Right renal cortex interstitium (tissue), 3 donors: ENCODE data around the gene UBE2J1. TPM values are rescaled to one million over a fixed set of nuclear protein-coding genes. Genes with fewer than 3 reads are reported as not detected.

Experiments used
- DNase-seq, 3 donors: peaks; one replicate each; pipeline ENCODE4 v3.0.0-alpha.2; 2013; ENCODE audit warnings: low read depth in 3 of 3, low spot score in 2 of 3
- polyA plus RNA-seq, 3 donors: library from polyadenylated mRNA; unstranded; fragments of 120-200 nt; gene quantifications; one replicate each; pipeline ENCODE4 v1.2.1, GENCODE V29; 2013; ENCODE audit not compliant: insufficient read length in 3 of 3

Gene UBE2J1
- polyA plus RNA-seq, 3 donors = 56.2 to 63.4 (median 58.5) TPM

DNA sequence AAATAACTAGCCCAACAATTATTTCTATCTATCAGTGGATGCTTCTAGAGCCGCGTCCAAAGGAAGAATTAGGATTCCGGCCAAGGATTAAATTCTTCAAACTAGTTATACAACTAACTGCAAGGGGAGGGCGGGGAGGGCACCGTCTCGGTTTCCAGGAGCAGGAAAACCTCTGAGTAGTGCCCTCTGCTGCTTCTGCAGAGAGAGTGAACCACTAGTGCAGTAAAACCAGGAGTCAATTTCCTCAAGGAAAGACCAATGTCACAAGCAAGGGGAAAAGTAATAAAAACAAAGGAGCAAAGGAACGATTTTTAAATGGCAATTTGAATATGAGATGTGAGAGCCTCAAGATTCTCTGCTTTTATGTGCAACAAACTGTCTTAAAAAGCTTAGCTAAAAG lies 16.5 kb upstream of the UBE2J1 start:
- DNase-seq = no peak

DNA sequence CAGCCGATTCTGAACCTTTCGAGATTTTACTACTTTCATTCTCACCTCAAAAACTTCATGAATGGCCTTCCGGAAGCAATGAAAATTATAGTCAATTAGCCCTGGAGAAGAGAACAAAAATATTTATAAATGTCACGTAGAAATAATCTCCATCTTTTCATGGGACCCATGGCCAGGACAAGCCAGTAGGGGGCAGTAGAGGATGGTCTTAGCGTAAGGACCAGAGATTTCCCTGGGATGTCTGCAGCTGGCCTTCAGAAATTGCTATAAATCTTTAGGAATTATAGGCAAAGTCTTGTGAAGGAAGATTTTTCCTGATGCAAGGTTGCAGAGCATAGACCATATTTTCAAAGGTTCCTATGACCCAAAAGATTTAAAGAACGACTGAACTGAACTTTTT lies 15.6 kb upstream of the UBE2J1 start:
- peak in 1 of 3 donors; percentile 54 for DNase-seq

DNA sequence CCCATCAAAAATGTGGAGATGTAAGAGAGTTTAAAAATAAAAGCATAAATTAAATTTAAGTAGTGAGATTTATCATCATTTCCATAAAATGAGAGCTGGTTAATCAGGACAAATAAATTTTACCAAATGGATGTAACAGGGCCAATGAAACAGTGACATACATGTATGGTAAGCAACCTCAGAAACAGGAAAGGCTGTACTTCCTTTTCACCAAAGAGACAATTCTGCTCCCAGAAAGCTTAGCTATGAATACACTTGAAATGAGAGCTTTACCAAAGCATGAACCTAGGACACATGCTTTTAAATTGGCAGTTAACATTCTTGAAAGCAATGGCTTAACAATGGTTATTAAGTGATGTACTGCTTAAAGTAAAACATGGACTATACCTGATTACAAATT lies 12.1 kb upstream of the UBE2J1 start:
- no peak for DNase-seq

DNA sequence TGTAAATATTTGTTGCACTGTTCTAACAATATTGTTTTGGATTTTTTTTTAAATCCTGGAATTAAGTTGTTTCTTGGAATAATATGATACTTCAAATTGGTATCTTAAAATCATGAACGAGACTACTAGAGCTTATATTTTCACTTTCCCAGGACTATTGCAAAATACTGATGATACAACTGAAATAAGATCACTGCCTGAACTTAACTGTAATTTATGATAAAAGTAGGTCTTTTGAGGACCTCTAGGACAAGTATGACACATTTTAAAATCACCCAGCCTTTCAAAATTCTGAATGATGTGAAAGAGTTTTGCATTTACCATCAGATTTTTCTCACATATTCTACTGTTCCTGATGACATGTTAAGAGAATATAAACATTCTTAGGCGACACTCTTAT lies 8.6 kb upstream of the UBE2J1 start:
- DNase-seq = no peak

DNA sequence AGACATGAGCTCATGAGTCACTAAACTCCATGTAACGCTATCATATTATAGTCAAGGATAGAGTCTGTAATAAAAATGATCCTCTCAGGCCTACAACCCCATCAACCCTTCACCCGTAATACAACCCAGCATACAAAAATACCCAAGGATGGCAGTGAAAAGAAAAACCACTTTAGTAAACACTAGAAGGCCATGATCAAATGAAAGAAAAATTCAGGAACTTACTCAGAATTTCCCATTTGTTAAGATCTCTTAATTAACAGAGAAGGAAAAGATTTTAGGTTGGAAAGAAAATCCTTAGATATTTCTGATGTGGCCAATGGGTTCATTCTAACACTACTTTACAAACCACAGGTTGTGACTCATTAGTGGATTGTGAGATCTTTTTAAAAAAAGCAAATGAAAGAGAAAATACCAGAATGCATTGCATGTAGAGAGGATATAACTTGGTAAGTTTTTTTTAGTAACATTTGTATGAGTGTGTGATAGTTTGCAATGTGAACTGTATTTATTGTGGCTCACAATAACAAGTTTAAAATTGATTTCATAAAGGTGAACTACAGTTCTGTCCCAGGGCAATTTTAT lies 8.0 kb upstream of the UBE2J1 start:
- no peak for DNase-seq

DNA sequence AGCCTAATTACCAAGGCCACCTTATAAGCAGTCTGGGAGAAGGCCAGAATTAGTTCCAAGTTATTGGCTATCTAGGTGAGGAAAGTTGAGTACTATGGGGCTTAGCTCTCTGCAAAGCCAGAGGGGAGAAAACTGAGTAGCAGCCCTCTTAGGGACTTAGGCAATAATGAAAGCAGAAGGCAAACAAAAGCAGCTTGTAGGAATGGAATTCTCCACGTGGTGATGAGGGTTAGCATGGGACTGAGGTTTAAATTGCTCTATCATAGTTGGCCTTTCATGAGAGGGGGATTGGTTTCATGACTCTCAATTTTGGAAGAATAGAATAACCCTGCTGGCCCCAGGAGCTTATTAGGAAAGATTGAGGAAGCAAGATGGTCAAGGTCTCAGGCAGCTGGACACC lies 7.0 kb upstream of the UBE2J1 start:
- no peak for DNase-seq

DNA sequence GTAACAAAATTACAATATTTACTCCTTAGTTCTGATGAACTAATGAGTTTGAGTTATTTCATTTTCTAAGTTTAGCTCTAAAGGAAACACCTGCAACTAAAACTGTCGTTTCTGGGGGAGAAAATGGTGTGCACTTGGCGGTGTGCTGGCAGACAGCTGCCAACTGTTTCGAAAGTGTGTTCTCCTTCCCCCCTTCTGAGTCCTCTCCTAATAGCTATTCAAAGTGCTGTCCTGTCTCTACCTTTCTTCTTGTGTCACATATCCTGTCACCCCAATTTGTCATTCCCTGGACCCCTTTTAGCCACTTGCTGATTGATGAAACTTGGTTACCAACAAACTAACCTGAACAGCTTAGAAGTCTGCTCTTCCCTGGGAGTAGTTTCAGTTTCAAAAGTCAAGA lies 4.9 kb upstream of the UBE2J1 start:
- no peak for DNase-seq

DNA sequence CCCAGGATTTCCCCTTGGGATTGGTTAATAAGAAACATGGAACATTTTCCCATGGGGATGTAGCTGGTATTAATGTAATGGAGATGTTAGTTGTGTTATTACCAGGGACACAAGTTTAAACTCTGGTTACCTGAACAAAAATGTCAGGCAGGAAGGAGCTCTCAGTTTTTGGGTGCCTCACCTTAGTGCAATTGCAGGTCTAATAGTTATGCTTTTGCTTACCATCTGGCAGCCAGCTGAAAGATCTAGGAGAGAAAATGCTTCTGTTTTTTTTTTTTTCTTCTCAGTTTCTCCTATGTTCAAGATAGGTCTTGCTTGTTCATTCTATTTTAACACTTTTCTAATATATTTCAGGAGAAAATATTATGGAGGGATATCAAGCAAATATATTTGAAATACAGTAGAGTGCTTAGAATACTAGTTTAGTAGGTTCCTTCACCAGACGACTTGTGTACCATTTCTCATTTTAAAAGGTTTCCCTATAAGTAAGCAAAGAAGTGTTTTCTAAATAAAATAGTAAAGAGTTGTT lies 4.2 kb upstream of the UBE2J1 start:
- DNase-seq = no peak

DNA sequence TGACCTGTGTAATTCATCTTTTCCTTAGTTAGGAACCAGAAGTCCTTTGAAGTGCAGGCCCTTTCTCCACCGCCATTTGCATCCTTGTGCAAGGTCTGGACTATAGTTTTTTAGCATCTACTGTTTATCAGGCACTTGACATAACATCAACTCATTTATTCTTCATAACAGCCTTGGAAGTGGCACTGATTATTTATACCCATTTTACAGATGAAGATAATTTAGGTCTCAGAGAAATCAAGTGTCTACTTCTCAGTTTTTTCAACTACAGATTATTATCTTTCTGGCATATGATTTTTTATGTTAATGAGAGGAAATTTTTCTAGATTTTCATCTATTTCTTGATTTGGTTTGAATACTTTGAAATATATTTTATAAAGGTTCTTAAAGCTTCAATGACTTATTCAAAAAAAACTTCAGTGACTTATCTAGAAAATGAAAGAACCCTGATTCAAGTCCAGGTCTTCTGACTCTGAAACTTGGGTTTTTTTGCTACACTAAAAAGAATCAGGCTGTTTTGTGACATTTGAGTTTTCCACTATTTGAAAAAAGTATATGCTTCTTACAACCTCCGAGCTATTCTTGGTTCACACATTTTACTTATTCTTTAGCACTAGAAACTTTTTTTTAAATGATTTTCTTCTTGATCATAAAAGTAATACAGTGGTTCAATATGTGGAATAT lies 3.1 kb upstream of the UBE2J1 start:
- DNase-seq = no peak

DNA sequence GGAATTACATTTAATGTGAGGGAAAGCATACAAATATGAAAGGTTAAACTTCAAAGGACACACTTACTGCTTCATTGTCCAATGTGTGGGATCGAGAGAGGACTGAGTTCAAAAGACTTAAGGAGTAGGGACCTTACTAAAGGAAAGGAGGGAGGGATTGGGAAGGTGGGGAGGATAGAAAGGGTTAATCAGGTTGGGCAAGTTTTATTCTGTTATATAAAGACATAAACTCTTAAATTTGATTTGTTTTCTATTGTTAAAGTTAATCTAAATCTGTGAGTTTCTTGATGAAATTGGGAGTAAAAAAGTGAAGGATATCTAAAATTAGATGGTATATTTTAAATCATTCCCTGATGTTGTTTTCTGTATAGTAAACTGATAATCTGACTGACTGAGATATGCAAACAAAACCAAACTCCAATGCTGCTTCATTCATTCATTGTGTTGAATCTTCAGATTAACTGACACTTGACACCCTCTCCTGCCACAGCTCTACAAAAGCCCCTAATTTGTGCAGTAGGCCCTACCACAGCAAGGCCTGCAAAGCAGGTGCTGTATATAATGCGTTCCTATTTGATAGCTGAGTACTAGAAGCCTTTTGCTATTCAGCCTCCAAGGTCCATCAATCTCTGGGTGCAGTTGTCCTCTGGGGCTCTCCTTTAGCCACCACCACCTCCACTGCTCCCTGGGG lies 1.3 kb upstream of the UBE2J1 start:
- no peak for DNase-seq

DNA sequence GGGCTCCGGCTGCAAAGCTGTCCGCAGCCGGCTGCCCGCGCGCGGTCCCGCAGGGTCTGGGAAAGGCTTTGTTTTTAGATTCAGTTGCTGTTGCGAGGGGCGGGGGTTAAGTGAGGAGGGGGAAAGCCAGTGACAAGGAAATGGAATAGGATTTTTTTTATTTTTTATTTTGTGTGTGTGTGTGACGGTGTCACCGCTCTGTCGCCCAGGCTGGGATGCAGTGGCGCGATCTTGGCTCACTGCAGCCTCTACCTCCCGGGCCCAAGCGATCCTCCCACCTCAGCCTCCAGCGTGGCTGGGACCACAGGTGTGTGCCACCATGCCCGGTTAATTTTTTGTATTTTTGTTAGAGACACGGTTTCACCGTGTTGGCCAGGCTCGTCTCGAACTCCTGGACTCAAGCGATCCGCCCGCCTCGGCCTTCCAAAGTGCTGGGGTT lies 615 bp upstream of the UBE2J1 start:
- peak in 1 of 3 donors; percentile 50 for DNase-seq

DNA sequence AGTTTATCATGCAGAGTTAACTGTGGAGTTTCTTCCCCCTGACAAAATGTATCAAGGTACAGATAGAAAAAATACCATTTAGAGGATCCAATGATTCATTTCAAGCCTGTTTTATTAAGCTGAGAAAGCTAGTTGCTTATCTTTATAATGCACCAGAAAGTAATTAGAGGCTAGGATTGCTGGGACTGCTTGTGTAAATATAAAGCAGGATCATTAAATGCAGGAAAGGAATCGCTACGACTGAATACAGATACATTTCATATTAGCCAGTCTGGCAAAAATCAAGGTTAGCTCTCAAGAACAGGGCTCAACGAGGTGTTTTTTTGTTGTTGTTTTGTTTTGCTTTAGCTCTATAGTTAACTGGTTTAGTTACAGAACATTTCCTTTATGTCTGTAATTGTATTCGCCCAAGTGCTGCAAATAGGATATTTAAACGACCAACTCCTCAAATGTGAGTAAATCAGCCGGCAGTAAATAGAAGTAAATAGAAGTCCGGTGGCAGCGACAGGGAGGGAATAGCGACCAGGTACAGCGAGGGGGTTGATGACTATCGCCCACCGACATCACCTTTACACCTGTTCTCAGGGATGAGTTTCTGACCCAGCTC lies 748 bp downstream of the UBE2J1 start:
- DNase-seq = no peak

DNA sequence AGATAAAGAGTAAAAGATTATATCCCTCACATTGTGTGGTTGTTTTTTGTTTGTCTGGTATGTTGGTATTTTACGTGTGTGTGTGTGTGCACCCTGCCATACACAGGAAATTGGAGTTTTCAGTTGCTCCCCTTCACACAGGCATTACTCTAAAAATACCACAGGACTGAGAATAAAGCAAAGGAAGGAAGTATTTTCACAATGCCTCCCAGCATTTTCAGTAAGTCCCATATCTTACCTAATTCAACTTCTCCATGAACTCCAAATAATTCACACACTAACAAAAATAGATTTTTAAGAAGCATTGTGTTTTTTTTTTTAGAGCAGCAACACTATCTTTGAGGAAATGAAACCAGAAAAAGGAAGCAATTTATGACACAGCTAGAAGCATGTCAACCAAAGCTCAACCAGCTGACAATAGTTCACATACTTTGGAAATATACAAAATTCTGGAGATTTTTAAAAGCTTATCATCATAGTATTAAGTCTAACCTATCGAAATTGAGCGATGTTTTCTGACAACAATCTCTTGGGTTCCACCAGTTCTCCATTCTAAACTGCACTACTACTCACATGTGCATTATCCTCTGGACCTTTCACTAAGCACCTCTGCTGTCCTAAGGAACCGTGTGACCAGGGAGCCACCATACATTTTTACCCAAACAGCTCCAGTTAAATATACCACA lies 2.1 kb downstream of the UBE2J1 start:
- DNase-seq = no peak

DNA sequence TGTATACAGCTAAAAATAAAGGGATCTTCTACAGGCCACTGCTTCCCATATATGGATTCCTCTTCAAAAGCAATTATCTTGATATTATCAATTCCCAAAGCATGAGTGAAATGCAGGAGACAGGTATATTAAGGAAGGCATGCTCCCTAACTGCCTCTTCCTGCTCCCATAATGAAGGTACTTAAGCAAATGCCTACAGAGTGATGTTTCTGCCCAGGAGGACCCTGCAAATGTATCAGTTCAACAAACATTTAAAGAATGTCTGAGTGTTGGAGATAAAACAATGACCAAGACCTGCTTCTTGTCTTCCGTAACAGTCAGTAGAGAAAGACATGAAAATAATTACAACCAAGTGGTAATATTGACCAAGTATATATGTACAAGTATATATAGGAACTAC lies 4.2 kb downstream of the UBE2J1 start:
- DNase-seq = no peak

DNA sequence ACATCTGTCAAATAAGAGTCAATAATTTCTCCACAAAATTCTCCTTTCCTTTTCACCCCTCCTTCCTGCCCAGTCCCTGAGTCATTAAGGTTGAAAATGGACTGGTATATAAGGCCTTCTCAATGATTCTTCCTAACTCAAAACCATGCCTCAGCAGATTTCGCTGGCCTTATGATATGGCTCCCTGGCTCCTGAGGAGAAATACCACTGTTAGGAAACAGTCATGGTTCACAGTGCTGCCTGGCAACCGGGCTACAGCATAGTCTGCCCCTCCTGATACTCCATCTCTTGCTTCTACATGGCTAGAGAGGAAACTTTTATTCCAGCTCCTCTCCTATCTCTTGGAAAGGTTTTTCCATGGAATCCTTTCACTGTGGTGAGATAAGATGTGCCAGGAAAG lies 4.7 kb downstream of the UBE2J1 start:
- DNase-seq = no peak

DNA sequence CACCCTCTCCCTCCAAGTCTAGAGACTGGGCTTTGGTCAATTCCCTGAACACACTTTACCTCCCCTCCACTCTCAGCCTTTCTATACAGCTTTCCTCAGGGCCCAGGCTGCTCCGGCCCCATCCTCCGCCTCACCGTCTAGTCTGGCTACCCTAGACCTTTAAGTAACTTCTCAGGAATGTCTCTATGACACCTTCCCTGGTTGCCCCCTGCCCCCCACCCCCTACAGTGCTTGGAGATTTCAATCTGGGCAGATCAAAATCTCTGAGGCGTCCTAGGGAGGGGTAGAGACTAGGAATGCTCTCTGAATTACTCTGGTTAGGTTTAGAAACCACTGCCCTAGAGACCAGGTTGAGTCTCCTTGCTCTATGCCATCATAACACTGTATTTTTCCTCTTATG lies 6.1 kb downstream of the UBE2J1 start:
- no peak for DNase-seq

DNA sequence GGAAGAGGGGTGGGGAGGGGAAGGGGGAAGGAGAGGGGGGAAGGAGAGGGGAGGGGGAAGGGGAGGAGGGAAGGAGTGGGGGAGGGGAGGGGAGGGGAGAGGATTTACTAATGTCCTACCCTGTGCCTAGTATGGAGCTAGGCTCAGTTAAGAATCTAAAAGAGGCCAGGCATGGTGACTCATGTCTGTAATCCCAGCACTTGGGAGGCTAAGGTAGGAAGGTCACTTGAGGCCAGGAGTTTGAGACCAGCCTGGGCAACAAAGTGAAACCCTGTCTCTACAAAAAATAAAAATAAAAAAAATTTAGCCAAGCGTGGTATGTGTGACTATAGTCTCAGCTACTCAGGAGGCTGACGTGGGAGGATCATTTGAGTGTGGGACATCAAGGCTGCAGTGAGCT lies 13.0 kb downstream of the UBE2J1 start:
- no peak for DNase-seq

DNA sequence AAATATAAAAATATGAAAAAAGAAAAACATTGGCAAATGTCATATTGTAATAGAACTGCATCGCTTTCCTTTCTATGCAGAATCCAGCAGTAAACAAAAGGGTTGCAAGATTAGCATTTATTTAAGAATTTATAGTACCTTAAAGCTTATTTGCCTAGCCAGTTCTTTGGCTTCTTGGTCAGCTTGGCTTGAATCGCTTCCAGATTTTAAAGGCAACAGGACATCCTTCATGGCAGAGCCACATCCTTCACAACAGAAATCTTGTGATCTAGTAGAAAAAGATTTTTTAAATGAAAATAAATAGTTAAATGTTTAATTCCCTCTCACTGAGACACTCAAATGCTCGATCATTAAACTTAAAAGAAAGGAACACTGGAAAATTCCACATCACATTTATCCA lies 17.4 kb downstream of the UBE2J1 start:
- DNase-seq = no peak

DNA sequence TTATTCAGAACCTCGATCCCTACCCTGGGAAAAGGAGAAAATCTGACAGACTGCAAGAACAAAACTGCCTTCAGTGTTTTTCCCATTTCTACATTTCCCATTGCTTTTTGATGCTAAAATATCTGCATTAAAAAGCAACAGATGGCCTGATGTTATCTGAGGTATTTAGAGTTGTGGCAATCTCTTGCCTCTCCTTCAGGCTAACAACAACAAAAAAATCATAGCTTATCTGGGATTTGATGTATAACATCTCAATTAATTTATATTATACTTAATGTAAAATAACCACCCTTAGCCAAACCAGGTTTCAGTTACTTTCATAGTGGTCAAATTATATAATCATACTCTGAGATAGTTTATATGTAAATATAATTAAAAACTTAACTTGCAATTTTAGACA lies 21.6 kb downstream of the UBE2J1 start:
- DNase-seq = no peak

DNA sequence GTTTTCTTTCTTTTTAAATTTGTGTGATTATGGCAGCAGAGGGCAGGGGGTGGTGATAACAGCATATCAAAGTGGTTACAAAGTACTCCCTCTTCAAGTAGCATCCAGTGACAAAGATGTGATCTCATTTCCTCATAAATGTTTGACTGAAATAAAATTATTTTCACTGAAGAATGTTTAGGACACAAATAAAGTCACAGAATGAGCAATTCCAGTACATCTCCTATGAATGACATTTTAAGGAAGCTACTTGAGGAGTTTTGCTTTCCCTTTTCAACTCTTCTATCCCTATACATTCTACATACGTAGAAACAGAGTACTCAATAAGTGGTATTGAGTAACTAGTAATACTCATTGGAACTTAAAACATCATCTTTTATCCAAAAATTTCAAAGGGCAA lies 23.5 kb downstream of the UBE2J1 start:
- no peak for DNase-seq

DNA sequence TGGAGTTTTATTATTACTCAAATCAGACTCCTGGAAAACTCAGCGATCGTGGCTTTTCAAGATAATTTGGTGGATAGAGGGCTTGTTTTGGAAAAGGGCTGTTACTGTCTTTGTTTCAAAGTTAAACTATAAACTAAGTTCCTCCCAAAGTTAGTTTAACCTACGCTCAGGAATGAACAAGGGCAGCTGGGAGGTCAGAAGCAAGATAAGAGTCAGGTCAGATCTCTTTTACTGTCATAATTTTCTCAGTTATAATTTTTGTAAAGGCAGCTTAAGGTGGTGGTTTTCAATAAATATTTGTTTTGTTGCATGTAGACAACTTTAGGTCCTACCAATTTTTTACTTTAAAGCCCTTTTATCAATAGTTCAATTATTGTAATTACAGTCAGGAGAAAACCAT lies 28.2 kb downstream of the UBE2J1 start:
- no peak for DNase-seq
